T-helper 1 cell (primary cell): ENCODE data around the gene RAET1E.
"Not testable (repeated sequence)": the region's sequence is repeated elsewhere in the genome, so short reads cannot be mapped to it uniquely, and the experiment has no call there.

Source experiments
- DNase-seq, 5 donors: peaks; one replicate each; pipeline ENCODE4 v3.0.0-alpha.2; 2012 to 2020
- total RNA-seq, 4 donors: gene quantifications; one replicate each; lab custom pipeline; 2026; lab: John Stamatoyannopoulos, UW

The RAET1E gene
- total RNA-seq: 0 to 0.15 (median 0) reads per million in 4 donors

DNA sequence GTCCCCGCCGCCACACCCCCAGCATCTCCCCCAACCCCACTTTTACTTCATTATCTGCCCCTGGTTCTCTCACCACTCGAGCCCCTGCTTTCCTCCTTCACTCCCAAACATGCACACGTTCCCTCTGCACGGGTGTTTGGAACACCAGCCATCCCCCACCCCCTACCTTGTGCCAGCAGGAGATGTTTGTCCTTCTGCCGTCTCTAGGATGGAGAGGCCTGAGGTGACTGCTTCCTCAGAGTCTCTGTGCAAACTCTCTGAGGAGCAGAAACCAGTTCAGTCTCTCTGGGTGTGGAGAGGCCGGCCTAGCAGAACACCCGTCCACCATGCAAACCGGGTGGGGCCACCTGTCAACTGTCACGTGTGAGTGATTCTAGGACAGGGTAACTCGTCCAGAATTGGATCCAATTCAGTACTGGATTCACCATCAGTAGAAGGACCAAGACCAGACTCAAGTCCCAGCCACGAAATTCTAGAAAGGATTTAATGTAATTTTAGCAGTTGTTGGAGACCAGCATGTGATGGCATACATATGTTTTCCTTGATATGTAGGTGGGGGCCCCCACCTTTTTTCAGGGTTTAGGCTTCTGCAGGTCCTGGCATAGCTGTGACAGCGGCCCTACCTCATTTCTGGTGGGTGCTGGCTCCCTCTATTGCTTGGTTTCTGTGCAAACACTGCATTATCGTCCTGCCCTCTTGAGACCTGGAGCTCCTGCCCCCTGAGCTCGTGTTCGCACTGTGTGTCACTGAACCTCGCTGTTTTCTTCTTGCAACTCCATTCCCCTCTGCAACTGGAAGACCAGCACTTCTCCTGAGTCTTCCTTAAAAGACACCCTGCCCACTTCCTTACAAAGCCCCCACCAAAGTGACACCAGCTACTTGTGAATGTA lies at the start of gene RAET1E:
Gene RAET1E (minus strand): TSS at position 259 of the 890 bp plus-strand sequence. CDS start 7,212 bp downstream, outside the sequence.
- no peak for DNase-seq

GRCh38 chr6:149947533-149947932 lies 49.6 kb upstream of the RAET1E start:
- not testable (repeated sequence) for DNase-seq

DNA sequence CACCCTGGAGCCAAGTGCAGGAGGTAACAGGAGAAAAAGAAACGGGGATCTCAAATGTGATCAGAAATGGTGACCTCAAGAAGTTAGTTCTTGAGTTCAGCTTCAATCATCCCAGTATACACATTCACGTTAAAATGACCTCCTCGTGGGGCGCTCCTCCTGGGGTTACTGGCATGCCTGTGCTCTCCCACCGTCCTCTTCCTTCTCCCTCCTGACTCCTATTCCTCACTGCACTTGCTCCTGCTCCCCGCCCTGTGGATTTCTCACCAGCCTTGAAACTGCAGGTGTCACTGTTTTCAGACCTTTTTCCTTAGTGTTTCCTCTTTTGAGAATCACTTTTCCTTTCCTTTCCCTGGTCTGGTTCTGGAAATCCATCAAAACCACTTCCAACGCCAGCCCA lies 48.7 kb upstream of the RAET1E start:
- not testable (repeated sequence) for DNase-seq

DNA sequence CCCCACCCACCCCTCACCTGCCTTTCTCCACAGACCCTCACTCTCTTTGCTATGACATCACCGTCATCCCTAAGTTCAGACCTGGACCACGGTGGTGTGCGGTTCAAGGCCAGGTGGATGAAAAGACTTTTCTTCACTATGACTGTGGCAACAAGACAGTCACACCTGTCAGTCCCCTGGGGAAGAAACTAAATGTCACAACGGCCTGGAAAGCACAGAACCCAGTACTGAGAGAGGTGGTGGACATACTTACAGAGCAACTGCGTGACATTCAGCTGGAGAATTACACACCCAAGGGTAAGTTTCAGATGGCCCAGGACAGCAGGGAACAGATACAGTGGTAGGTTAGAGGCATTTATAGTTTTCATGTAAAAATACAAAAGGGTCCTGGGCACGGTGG lies 47.4 kb upstream of the RAET1E start:
- not testable (repeated sequence) for DNase-seq

DNA sequence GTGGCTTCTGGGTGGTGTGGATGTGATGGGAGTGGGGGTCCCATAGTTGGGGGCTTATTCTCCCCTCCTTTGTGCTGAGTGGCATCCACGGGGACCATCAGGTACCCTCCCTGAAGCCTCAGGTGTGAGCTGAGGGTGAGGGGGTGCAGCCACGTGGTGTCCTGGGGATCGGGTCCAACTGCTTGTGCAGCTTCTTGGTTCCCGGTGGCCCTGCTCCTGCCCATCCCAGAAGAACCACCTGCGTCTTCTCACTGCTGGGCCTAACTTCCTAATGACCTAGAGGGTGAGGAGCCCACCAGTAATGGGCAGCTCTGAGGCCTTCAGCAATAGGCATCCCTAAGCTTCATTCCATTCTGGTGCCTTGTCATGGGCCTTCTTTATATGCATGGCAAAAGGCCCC lies 45.4 kb upstream of the RAET1E start:
- not testable (repeated sequence) for DNase-seq

GRCh38 chr6:149942461-149942829 lies 44.5 kb upstream of the RAET1E start:
- no peak for DNase-seq

GRCh38 chr6:149941583-149942460 lies 43.9 kb upstream of the RAET1E start, which contains the start of gene ULBP2:
Gene ULBP2, plus strand, starts transcription at chr6:149942014. Its CDS starts 59 bp downstream, at chr6:149942073.
- peak; percentile 83 to 89 (median 88) for DNase-seq

GRCh38 chr6:149940672-149940982 lies 42.7 kb upstream of the RAET1E start:
- no peak for DNase-seq

DNA sequence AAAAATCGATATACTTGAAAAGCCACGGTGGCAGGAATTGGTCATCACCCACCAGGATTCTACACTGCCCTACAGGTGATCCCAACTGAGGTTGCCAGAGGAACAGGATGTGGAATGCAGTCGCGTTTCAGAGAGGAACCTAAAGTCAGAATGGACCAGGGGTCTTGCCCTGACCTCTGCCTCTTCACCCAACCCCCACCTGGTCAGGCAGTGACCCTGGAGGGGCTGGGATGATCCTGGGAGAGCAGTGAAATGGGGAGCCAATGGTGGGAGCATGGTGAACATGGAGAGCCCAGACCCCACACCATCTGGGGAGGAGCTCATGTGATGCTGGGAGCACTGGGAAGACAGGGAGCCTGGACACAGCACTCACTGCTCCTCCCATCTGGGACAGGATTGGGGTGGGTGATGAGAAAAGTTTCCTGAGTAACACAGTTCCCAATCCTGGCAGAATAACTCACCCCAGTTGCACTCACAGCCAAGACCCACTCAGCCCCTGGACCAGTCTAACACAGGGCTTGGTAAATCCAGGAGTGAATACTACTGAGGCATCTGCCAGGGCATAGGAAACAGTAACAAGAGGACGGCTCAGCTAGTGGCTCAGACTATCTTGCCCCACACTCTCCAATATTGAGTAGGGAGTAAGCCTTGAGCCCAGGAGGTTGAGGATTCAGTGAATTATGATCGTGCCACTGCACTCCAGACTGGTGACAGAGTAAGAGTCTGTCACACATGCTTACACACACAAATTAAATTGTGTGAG lies 42.2 kb upstream of the RAET1E start:
- no peak for DNase-seq

DNA sequence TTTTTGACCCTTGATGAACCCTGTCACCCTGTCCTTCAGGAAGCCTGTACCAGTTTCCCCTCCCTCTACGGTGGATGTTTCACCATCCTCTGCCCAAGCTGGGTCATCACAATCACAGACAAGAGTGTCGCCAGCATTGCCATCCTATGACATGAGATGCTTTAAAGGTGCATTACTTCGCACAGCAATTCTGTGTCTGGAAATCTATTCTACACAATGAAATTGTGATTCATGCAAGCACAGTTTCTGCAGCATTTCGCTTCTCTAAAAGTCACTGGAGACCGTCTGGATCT lies 41.4 kb upstream of the RAET1E start:
- DNase-seq: no peak

DNA sequence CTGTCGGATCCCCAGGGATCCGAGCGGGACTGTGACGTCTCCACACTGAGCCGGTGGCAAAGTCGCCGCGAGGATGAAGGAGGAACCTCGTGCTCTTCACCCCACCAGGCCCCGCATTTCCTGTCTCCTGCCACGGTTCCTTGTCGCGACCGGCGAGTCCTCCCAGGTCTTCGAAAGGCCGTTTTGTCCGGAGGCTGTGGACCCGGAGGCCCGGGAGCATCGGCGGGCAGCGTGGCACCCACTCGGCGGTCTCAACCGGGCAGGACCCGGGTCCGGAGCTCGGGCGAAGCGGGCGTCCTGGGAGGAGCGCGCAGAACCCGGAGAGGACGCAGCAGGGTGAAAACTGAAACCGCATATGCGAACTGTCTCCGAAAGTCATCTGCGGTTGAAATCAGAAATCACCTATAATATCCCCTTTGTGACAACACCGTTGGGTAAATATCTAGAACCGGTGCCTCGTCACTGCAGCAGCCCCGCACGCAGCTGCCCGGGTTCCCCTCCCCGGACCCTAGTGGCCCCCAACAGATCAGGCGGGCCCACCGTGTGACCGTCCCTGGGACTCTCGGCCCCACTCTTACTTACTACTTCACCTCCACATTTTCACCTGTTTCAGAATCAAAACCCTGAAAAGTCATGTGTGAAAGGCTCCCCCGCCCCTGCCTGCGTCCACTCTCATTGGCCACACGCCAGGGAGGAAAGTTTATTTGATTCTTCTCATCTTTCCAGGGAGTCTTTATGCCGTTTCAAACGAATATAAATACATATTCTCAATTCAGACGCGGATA lies 40.9 kb upstream of the RAET1E start:
- peak; percentile 36 to 72 (median 43) for DNase-seq

DNA sequence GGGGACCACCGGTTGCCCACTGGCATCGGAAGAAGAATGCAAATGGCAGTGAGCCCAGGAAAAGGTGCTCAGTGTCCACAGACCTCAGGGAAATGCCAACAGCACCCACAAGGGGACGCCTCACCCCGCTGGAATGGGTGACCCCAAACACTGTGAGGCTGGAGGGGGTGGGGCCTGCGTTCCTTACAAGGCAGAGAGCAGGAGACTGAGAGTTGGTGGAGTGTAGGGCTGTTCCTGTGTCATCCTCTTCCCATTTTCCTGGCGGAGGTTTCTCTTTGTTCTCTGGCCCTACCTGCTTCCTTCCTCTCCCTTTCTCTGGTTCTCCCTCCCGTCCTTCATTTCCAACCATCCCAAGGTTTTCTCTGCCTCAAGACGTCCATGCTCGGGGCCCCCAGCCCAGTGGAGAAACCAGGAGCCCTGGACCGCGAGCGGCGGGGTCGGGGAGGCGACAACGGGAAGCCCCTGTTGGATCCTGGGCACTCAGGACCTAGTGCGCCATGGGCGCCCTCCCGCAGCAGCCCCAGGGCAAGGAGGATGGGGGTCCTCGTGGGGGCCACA lies 40.2 kb upstream of the RAET1E start:
- not testable (repeated sequence) for DNase-seq

- DNase-seq: no peak
Observed at GRCh38 chr6:149936743-149937142, 38.8 kb upstream of the RAET1E start.

DNA sequence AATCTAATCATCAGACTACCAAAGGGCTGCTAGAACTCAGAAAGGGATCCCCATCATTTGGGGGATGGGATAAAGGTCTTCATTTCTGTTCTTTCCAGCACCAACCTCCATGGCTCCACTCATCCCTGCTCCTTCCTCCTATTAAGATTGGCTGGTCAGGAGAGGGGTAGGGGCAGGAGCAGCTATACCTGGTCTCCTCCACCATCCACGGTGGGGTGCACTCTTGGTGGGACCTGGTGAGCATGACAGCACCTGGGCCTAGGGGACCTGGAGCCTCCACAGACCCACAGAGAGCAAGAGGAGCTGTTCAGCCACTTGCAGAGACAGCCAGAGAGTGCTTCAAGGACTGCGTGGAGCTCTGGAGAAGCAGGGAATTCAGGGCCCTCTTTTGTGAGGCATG lies 37.8 kb upstream of the RAET1E start:
- no peak for DNase-seq

DNA sequence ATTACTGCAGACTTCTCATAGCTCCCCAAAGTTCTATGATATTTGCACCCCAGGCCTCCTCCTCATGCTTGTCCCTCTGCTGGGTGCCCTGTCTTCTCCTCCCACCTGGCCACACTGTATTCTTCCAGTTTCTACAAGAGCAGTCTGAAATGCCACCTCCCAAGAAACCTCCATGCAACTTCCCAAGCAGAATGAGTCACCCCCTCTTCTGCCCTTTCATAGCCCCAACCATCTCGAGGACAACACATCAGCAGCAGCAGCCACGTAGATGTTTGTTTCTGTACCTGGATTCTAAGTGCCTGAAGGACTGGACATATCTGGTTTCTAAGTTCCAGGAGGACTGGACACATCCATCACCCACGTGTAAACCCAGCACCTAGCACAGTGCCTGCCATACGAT lies 37.3 kb upstream of the RAET1E start:
- no peak for DNase-seq

- DNase-seq: peak in 4 of 5 donors; percentile 42 to 72 (median 63)
Observed at GRCh38 chr6:149934249-149935156, 36.6 kb upstream of the RAET1E start.

GRCh38 chr6:149933461-149933860 lies 35.5 kb upstream of the RAET1E start:
- DNase-seq: no peak

GRCh38 chr6:149933036-149933435 lies 35.1 kb upstream of the RAET1E start:
- DNase-seq: no peak

DNA sequence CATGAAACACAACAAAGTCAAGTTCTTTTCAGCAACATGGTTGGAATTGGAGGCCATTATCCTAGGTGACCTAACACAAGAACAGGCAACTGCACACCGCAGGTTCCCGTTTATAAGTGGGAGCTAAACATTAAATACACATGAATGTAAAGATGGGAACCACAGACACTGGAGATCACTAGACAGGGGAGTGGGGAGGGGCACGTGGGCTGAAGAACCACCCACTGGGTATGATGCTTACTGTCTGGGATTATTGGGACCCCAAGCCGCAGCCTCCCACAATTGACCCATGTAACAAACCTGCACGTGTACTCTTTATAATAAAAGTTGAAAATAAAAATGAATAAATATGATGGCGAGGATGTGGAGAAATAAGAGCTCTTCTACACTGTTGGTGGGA lies 33.6 kb upstream of the RAET1E start:
- DNase-seq: no peak

DNA sequence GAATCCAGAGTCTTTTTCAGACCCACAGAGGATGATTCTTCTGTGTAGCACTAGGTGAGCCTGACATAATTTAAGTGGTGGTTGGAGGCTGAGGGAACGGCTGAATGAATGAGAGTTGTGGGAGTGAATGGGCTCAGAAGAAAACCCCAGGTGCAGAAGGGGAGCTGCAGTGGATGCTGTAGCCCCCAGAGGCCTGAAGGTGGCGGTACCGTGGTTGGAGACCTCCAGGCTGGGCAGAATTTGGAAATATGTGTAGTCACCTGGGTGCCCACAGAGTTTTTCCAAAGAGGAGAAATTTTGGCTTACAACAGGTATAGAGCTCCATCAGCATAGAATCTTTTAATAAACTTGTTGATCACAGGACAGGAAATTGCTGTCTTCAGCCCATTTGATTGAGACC lies 31.5 kb upstream of the RAET1E start:
- DNase-seq: no peak

GRCh38 chr6:149927025-149927424 lies 29.1 kb upstream of the RAET1E start:
- not testable (repeated sequence) for DNase-seq
